Gastrocnemius medialis (tissue), 4 donors: ENCODE results near the gene SEMG1.

Experiments used
- POLR2A ChIP-seq, 2 donors: fragments of 450-650 bp; IDR thresholded peaks; one replicate each; pipeline ENCODE4 v1.6.1; 2017; ENCODE audit warnings: antibody characterized with exemption in 2 of 2, mild to moderate bottlenecking in 2 of 2, moderate library complexity in 2 of 2
- TF ChIP-seq, protein P1 (sequence below), 5 experiments: fragments of 450-650 bp in 3 of 5; fragments of 200-600 bp in 2 of 5; sonication (generic) in 2 of 5; IDR thresholded peaks in 4 of 5; conservative IDR thresholded peaks in 1 of 5; 1 replicate in 4 of 5; 2 replicates in 1 of 5; pipeline ENCODE4 v1.5.1; 2016 to 2019; ENCODE audit warnings: antibody characterized with exemption in 5 of 5, mild to moderate bottlenecking in 3 of 5, moderate library complexity in 3 of 5

DNA sequence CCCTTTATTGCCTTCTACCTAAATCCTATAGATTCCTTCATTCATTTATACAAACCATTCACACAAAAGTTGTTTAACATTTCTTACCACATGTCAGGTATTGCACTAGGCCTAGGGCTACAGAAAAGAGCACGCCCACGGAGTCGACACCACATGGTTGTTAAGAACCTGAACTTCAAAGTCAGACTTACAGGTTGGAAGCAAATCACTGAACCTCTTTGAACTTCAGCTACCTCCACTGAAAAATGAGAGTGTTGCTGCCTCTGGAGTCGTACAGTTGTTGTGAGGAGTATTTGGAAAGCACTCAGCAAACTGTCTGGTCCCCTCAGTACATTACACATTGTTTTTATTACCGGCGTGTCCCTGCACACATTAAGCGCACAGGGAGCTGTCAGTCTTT is 50.9 kb downstream of the SEMG1 start:
- no peak for TF ChIP-seq POLR2A (IDR thresholded peaks at IDR 0.05)
- TF ChIP-seq, protein P1, sequence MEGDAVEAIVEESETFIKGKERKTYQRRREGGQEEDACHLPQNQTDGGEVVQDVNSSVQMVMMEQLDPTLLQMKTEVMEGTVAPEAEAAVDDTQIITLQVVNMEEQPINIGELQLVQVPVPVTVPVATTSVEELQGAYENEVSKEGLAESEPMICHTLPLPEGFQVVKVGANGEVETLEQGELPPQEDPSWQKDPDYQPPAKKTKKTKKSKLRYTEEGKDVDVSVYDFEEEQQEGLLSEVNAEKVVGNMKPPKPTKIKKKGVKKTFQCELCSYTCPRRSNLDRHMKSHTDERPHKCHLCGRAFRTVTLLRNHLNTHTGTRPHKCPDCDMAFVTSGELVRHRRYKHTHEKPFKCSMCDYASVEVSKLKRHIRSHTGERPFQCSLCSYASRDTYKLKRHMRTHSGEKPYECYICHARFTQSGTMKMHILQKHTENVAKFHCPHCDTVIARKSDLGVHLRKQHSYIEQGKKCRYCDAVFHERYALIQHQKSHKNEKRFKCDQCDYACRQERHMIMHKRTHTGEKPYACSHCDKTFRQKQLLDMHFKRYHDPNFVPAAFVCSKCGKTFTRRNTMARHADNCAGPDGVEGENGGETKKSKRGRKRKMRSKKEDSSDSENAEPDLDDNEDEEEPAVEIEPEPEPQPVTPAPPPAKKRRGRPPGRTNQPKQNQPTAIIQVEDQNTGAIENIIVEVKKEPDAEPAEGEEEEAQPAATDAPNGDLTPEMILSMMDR (IDR thresholded peaks at IDR 0.05 in 4 of 5, conservative IDR thresholded peaks at IDR 0.05 in 1 of 5), result no peak
